ENCODE results near the gene GAS5.

GRCh38 chr1:173832748-173833147, 35.0 kb downstream of the GAS5 start:
- TF ChIP-seq POLR2A (IDR thresholded peaks at IDR 0.05) (no peak), POLR2AphosphoS5 (IDR thresholded peaks at IDR 0.05; ENCODE audit: insufficient read depth in 1 of 2, low read depth in 1 of 2) (no peak)

Data from vagina (tissue), 2 donors.